Liver (tissue), 9 donors: ENCODE results near the gene BRSK2. TPM values are rescaled to one million over a fixed set of nuclear protein-coding genes. Genes with fewer than 3 reads are reported as not detected.

Source experiments
- DNase-seq: peaks from one replicate; pipeline ENCODE4 v3.0.0-alpha.2; 2017; ENCODE audit warnings: low spot score
- H3K27ac ChIP-seq, 2 donors: one replicate each; pipeline ENCODE4 v1.7.0; 2013; ENCODE audit warnings: inconsistent platforms in 2 of 2, low read length in 2 of 2, control low read depth in 1 of 2, low read depth in 1 of 2, mild to moderate bottlenecking in 1 of 2
- H3K27me3 ChIP-seq, 4 donors: one replicate each; pipeline versions ENCODE4 v1.6.1 to v1.7.0; 2013; ENCODE audit warnings: low read length in 3 of 4, inconsistent platforms in 1 of 4, mild to moderate bottlenecking in 1 of 4, moderate library complexity in 1 of 4; ENCODE audit not compliant: control insufficient read depth in 4 of 4, insufficient read depth in 4 of 4
- H3K36me3 ChIP-seq, 4 donors: one replicate each; pipeline versions ENCODE4 v1.6.1 to v1.7.0; 2013; ENCODE audit warnings: low read length in 3 of 4, mild to moderate bottlenecking in 3 of 4, low read depth in 1 of 4, moderate library complexity in 1 of 4; ENCODE audit not compliant: control insufficient read depth in 4 of 4, insufficient read depth in 3 of 4
- H3K4me1 ChIP-seq, 4 donors: one replicate each; pipeline versions ENCODE4 v1.6.1 to v1.7.0; 2013; ENCODE audit warnings: low read length in 3 of 4, mild to moderate bottlenecking in 3 of 4, moderate library complexity in 1 of 4; ENCODE audit not compliant: control insufficient read depth in 4 of 4, insufficient read depth in 4 of 4
- H3K4me3 ChIP-seq, 3 donors: one replicate each; pipeline versions ENCODE4 v1.6.1 to v1.7.0; 2013; ENCODE audit warnings: low read length in 3 of 3, control low read depth in 1 of 3, low read depth in 1 of 3, mild to moderate bottlenecking in 1 of 3
- H3K9ac ChIP-seq, 2 donors: one replicate each; pipeline ENCODE4 v1.7.0; 2013; ENCODE audit warnings: low read length in 2 of 2, mild to moderate bottlenecking in 2 of 2, moderate library complexity in 2 of 2, control low read depth in 1 of 2, low read depth in 1 of 2
- H3K9me3 ChIP-seq, 4 donors: one replicate each; pipeline versions ENCODE4 v1.6.1 to v1.7.0; 2013; ENCODE audit warnings: low read length in 3 of 4; ENCODE audit not compliant: control insufficient read depth in 4 of 4
- EGR1 ChIP-seq, 2 donors: IDR thresholded peaks; 2 replicates each; pipeline ENCODE4 v1.6.1; 2016 to 2018; ENCODE audit warnings: antibody characterized with exemption in 2 of 2, low read depth in 2 of 2
- FOXA1 ChIP-seq: IDR thresholded peaks from 2 replicates; pipeline ENCODE4 v1.6.1; 2016; ENCODE audit warnings: antibody characterized with exemption
- FOXA2 ChIP-seq: IDR thresholded peaks from 2 replicates; pipeline ENCODE4 v1.6.1; 2016; ENCODE audit warnings: antibody characterized with exemption
- GABPA ChIP-seq, 2 donors: IDR thresholded peaks in 1 of 2; conservative IDR thresholded peaks in 1 of 2; 2 replicates each; pipeline ENCODE4 v1.6.1; 2016; ENCODE audit warnings: antibody characterized with exemption in 2 of 2, mild to moderate bottlenecking in 1 of 2, moderate library complexity in 1 of 2
- HNF4A ChIP-seq, 2 donors: conservative IDR thresholded peaks; 2 replicates each; pipeline ENCODE4 v1.6.1; 2016; ENCODE audit warnings: antibody characterized with exemption in 2 of 2, mild to moderate bottlenecking in 2 of 2
- HNF4G ChIP-seq: IDR thresholded peaks from 2 replicates; pipeline ENCODE4 v1.6.1; 2016; ENCODE audit warnings: antibody characterized with exemption
- JUND ChIP-seq, 2 donors: IDR thresholded peaks; 2 replicates each; pipeline ENCODE4 v1.6.1; 2016; ENCODE audit warnings: antibody characterized with exemption in 2 of 2
- NR2F2 ChIP-seq: IDR thresholded peaks from 2 replicates; pipeline ENCODE4 v1.6.1; 2016; ENCODE audit warnings: antibody characterized with exemption
- RAD21 ChIP-seq, 2 donors: IDR thresholded peaks; 2 replicates each; pipeline ENCODE4 v1.6.1; 2016; ENCODE audit warnings: antibody characterized with exemption in 2 of 2, mild to moderate bottlenecking in 2 of 2
- RXRA ChIP-seq, 2 donors: IDR thresholded peaks; 2 replicates each; pipeline ENCODE4 v1.6.1; 2017 to 2018; ENCODE audit warnings: antibody characterized with exemption in 2 of 2, mild to moderate bottlenecking in 1 of 2
- SP1 ChIP-seq: IDR thresholded peaks from 2 replicates; pipeline ENCODE4 v1.6.1; 2018; ENCODE audit warnings: antibody characterized with exemption, mild to moderate bottlenecking
- TAF1 ChIP-seq: conservative IDR thresholded peaks from 2 replicates; pipeline ENCODE4 v1.6.1; 2016; ENCODE audit warnings: antibody characterized with exemption, mild to moderate bottlenecking
- YY1 ChIP-seq: IDR thresholded peaks from 2 replicates; pipeline ENCODE4 v1.6.1; 2016; ENCODE audit warnings: antibody characterized with exemption, mild to moderate bottlenecking
- WGBS: extraction: QIAGEN DNeasy Blood & Tissue Kit; methylation state at CpG from one replicate; pipeline ENCODE4 v1.1.7; 2013; 5-methylcytosine and 5-hydroxymethylcytosine counted together
- polyA plus RNA-seq, 2 donors: library from polyadenylated mRNA; stranded (reverse) in 1 of 2; unstranded in 1 of 2; fragments of 200-250 nt in 1 of 2; fragments of >200 nt in 1 of 2; fragmentation: Nextera tagmentation in 1 of 2; extraction: Ambion mirVana in 1 of 2; gene quantifications; one replicate each; pipeline versions ENCODE4 v1.2.1 to v1.2.3, GENCODE V29; 2013 to 2015
- total RNA-seq, 2 donors: library from RNA; depleted of rRNA; stranded (reverse); fragments of >200 nt; gene quantifications; one replicate each; pipeline ENCODE4 v1.2.3, GENCODE V29; 2014
- TF ChIP-seq, protein P1 (sequence below): IDR thresholded peaks from 2 replicates; pipeline ENCODE4 v1.6.1; 2016; ENCODE audit warnings: antibody characterized with exemption, mild to moderate bottlenecking
- TF ChIP-seq, protein P2 (sequence below): IDR thresholded peaks from 2 replicates; pipeline ENCODE4 v1.6.1; 2016; ENCODE audit warnings: antibody characterized with exemption
- TF ChIP-seq, protein P3 (sequence below): IDR thresholded peaks from 2 replicates; pipeline ENCODE4 v1.6.1; 2016; ENCODE audit warnings: antibody characterized with exemption
- TF ChIP-seq, protein P4 (sequence below): fragments of 150-350 bp; IDR thresholded peaks from 2 replicates; pipeline ENCODE4 v1.5.1; 2017; ENCODE audit warnings: improper control_type of control experiment, low read depth, low read length; ENCODE audit not compliant: missing input control
- TF ChIP-seq, protein P5 (sequence below): IDR thresholded peaks from 2 replicates; pipeline ENCODE4 v1.6.1; 2016; ENCODE audit warnings: antibody characterized with exemption
- donor health status: healthy.
- donor health status: healthy.
- donor health status: healthy.
- donor health status: healthy.
- donor health status: healthy.

Gene BRSK2
- total and polyA plus RNA-seq, 4 donors: 0.05 to 0.17 TPM; not detected in 2

DNA sequence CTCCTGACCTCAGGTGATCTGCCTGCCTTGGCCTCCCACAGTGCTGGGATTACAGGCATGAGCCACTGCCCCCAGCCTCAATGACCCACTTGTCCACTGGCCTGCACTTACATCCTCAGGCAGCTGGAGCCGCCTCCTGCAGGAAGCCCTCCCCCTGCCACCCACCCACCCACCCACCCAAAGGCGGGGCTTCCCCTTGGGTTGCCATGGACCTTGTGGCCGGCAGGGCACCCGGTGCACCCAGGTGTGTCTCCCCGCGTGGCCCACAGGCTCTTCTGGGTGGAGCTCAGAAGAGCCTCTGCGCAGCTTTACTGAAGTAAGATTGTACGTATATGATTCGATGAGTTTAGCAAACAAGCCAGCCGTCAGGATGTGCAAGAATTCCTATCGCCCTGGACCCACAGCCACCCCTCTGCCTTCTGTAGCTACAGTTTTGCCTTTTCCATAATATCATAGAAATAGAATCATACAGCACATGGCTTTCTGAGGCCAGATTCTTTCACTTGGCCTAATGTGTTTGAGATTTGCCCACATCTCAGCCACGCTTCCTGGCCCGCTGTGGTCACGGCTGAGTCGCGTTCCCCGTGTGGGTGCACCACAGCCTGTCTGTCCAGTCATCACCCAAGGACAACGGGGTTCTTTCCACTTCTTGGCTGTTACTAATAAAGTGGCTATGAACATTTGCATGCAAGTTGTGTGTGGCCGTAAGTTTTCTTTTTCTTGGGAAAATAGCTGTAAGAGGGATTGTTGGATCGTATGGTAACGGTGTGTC is 5.3 kb upstream of the BRSK2 start:
- no peak overlapping the region for H3K4me3 ChIP-seq
- peaks cover 0 to 2% (median 0%) of the 10 kb centered on the region in 4 donors for H3K9me3 ChIP-seq
- no peak for DNase-seq
- H3K27me3 ChIP-seq: peaks cover 0 to 4% (median 0%) of the 10 kb centered on the region in 4 donors
- no peaks in the 10 kb centered on the region for H3K36me3 ChIP-seq
- TF ChIP-seq, protein P1, sequence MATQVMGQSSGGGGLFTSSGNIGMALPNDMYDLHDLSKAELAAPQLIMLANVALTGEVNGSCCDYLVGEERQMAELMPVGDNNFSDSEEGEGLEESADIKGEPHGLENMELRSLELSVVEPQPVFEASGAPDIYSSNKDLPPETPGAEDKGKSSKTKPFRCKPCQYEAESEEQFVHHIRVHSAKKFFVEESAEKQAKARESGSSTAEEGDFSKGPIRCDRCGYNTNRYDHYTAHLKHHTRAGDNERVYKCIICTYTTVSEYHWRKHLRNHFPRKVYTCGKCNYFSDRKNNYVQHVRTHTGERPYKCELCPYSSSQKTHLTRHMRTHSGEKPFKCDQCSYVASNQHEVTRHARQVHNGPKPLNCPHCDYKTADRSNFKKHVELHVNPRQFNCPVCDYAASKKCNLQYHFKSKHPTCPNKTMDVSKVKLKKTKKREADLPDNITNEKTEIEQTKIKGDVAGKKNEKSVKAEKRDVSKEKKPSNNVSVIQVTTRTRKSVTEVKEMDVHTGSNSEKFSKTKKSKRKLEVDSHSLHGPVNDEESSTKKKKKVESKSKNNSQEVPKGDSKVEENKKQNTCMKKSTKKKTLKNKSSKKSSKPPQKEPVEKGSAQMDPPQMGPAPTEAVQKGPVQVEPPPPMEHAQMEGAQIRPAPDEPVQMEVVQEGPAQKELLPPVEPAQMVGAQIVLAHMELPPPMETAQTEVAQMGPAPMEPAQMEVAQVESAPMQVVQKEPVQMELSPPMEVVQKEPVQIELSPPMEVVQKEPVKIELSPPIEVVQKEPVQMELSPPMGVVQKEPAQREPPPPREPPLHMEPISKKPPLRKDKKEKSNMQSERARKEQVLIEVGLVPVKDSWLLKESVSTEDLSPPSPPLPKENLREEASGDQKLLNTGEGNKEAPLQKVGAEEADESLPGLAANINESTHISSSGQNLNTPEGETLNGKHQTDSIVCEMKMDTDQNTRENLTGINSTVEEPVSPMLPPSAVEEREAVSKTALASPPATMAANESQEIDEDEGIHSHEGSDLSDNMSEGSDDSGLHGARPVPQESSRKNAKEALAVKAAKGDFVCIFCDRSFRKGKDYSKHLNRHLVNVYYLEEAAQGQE: no peak
- TF ChIP-seq EGR1 (IDR thresholded peaks at IDR 0.05; ENCODE audit: low read depth in 2 of 2) (no peak), YY1 (no peak), TAF1 (no peak), HNF4G (no peak), FOXA1 (no peak), RAD21 (IDR thresholded peaks at IDR 0.05) (no peak), JUND (IDR thresholded peaks at IDR 0.05) (no peak), RXRA (IDR thresholded peaks at IDR 0.05) (no peak), HNF4A (conservative IDR thresholded peaks at IDR 0.05) (no peak), SP1 (no peak), NR2F2 (no peak), GABPA (IDR thresholded peaks at IDR 0.05 in 1 of 2, conservative IDR thresholded peaks at IDR 0.05 in 1 of 2) (no peak), FOXA2 (no peak)
- TF ChIP-seq, protein P2, sequence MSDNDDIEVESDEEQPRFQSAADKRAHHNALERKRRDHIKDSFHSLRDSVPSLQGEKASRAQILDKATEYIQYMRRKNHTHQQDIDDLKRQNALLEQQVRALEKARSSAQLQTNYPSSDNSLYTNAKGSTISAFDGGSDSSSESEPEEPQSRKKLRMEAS: no peak
- TF ChIP-seq, protein P3, sequence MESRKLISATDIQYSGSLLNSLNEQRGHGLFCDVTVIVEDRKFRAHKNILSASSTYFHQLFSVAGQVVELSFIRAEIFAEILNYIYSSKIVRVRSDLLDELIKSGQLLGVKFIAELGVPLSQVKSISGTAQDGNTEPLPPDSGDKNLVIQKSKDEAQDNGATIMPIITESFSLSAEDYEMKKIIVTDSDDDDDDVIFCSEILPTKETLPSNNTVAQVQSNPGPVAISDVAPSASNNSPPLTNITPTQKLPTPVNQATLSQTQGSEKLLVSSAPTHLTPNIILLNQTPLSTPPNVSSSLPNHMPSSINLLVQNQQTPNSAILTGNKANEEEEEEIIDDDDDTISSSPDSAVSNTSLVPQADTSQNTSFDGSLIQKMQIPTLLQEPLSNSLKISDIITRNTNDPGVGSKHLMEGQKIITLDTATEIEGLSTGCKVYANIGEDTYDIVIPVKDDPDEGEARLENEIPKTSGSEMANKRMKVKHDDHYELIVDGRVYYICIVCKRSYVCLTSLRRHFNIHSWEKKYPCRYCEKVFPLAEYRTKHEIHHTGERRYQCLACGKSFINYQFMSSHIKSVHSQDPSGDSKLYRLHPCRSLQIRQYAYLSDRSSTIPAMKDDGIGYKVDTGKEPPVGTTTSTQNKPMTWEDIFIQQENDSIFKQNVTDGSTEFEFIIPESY: no peak
- TF ChIP-seq, protein P4, sequence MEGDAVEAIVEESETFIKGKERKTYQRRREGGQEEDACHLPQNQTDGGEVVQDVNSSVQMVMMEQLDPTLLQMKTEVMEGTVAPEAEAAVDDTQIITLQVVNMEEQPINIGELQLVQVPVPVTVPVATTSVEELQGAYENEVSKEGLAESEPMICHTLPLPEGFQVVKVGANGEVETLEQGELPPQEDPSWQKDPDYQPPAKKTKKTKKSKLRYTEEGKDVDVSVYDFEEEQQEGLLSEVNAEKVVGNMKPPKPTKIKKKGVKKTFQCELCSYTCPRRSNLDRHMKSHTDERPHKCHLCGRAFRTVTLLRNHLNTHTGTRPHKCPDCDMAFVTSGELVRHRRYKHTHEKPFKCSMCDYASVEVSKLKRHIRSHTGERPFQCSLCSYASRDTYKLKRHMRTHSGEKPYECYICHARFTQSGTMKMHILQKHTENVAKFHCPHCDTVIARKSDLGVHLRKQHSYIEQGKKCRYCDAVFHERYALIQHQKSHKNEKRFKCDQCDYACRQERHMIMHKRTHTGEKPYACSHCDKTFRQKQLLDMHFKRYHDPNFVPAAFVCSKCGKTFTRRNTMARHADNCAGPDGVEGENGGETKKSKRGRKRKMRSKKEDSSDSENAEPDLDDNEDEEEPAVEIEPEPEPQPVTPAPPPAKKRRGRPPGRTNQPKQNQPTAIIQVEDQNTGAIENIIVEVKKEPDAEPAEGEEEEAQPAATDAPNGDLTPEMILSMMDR: no peak
- TF ChIP-seq, protein P5, sequence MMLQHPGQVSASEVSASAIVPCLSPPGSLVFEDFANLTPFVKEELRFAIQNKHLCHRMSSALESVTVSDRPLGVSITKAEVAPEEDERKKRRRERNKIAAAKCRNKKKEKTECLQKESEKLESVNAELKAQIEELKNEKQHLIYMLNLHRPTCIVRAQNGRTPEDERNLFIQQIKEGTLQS: no peak
- H3K9ac ChIP-seq: no peak overlapping the region
- H3K27ac ChIP-seq: no peak overlapping the region
- peaks cover 0 to 10% (median 6%) of the 10 kb centered on the region in 4 donors for H3K4me1 ChIP-seq
- 78% methylated on average over 21 of the region's 21 CpGs for WGBS
